Stimulated activated CD4-positive, alpha-beta T cell treated with anti-CD3 and anti-CD28 coated beads, Interleukin-1b, Interleukin-23, amount 100 ng/mL, for 1 hour (primary cell): ENCODE measurements around the gene TMEM255B.
"Not testable (repeated sequence)": the region's sequence is repeated elsewhere in the genome, so short reads cannot be mapped to it uniquely, and the experiment has no call there.

Source experiments
- DNase-seq, 2 donors: peaks; one replicate each; pipeline ENCODE4 v3.0.0-alpha.2; 2020; ENCODE audit warnings: low read depth in 2 of 2

The TMEM255B gene

GRCh38 chr13:113817860-113818691 lies 59.0 kb downstream of the TMEM255B start:
- DNase-seq = no peak

DNA sequence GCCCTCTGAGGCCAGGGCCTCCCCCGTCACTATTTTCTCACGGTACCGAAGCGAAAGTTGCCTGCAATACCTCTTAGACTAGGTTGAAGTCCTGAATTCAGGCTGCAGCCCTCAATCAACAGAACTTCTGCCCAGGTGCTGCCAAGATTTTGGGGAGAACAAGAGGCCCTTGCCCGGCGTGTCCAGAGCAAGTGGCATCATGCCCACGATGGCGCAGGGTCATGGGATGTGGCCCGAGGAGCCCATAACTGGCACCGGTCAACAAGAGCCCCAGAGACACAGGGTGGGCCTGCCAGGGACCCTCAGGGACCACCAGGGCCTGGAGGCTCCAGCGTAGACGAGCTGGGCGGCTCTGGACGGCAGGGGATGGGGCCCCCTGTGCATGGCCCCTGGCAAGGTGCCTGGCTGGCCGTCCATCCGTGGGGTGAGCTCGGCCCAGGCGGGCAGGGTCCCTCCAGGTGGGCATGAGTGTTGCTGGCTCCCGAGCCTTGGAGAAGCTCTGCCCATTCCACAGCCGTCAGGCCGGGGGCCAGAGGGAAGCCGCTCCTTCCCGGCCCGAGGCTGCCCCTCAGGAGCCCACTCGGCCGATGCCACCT lies 59.8 kb downstream of the TMEM255B start:
- DNase-seq = no peak

GRCh38 chr13:113819341-113819730 lies 60.3 kb downstream of the TMEM255B start:
- no peak for DNase-seq

DNA sequence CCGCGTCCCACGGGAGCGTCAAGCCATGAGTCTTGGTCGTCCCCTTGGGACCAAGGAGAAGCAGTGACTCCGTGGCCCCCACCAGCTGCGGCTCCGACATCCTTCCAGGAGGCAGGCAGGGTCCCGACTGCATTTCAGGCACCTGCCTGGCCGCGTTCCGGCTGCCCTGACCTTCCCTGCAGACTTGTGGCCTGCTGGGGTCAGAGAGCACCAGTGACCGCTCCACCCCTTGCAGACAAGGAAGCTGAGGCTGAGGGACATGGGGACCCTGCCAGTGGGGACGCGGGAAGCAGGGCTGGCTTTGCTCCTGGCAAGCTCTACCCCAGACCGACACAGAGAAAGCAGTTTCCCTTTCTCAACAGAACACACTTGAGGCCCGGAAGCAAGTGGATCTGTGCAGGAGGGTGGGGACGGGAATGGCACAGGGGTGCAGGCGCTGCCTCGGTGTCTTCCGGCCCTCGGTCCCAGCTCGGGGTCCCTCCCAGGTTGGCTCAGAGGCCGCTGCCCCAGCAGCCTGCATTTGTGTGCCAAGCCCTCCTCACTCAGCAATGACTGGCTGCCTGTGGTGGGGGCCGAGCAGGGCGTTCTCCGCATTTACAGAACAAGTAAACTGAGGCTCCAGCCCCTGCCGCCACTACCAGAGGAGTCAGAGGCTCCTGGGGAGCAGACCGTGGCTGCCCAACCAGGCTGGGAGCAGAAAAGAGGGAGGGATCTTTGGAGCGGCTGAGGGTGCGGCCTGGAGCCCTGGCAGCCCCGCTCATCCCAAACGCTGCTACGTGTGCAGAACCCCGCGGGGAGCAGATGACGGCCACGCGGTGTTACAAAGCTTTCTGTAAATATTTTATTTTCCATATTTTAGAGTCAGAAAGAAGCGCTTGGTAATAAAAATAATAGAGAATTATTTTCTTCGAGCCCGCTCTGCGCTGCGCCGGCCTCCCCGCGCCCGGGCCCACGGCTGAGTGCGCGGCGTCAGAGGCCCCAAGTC lies 61.0 kb downstream of the TMEM255B start:
- no peak for DNase-seq

DNA sequence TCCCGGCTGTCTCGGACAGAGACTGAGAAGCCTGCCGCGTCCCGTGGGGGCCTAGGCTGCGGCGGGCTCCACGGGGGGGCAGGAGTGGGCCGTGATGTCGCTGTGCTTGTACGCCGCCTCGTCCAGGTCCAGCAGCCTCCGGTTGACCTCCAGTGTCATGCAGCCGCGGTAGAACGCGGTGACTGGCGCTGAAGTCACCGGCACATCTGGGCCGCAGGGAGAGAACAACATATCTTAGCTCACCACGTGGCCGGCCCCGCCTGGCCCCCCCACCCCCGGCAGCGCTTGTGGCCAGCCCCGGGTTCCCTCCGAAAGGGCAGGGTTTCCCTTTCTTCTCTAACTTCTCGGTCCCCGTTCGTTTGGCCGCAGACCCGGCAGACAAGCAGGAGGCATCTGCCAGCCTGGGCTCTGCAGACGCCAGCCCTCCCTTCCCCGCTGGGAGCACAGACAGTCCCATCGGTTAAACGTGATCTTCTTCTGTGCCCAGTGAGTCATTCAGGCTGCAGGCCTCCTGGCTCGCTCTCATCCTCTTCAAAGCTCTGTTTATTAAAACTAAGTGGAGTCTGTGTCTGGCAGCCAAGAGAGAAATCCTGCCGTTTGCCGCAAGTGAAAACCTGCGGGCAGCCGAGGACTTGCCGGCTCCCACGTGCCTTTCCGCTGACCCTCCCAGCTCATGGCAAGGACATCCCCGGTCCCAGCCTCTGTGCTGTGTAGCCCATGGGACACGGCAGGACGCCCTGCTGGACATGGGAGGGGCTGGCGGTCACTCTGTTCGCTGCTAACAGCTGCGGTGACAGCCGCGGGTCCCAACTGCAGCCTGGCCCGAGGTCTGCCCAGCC lies 62.0 kb downstream of the TMEM255B start:
- no peak for DNase-seq

GRCh38 chr13:113821847-113822246 lies 62.8 kb downstream of the TMEM255B start:
- DNase-seq = no peak

GRCh38 chr13:113822266-113822665 lies 63.2 kb downstream of the TMEM255B start:
- no peak for DNase-seq

DNA sequence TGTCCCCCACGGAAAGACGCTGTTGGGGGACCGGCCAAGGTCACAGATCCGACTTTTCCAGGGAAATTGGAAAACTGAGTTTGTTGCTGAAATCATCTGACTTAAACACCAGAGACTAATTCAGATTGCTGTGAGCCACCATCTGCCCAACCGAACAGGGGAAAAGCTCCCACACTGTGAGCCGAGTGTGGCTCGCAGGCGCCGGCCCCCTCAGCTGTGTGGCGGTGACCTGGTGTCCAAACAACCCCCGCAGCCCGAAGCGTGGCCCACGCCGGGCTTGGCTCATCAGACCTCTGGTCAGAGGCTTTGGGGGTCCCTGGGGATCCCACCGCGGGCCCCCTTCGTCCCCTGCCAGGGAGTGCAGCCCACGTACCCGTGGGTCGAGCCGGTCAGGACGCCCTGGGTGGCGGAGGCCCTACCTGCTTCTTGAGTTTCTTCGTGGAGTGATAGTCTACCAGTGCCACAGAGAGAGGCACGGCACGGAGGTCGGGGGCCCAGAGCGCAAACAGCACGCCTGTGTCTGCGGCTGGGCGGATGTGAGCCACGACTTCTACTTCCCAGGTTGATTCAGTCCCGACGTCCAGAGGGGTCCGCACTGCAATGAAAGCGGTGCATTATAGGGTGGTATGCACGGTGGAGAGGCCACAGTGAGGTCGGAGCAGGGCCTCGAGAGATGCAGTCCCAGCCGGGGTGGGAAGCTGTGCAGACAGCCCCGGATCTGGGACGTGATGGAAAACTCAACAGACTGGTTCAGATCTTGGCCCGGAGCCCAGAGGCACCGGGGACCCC lies 64.1 kb downstream of the TMEM255B start:
- no peak for DNase-seq

DNA sequence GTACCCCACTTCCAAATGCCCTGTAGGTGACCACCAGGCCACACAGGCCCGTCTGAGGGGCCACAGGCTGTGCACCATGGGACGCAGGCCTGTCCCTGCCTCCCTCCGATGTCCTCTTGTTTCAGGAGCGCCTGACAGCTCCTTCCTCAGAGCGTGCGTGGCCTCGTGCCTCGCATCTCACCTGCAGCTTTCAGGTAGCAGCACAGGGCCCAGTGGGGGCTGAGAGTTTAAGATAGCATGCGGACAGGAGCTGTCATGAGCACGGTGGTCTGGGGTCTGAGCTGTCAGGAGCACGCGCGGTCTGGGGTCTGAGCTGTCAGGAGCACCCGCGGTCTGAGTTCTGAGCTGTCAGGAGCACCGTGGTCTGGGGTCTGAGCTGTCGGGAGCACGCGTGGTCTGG lies 64.7 kb downstream of the TMEM255B start:
- DNase-seq = no peak

- no peak for DNase-seq
Measured at GRCh38 chr13:113825841-113826240, 66.8 kb downstream of the TMEM255B start.

DNA sequence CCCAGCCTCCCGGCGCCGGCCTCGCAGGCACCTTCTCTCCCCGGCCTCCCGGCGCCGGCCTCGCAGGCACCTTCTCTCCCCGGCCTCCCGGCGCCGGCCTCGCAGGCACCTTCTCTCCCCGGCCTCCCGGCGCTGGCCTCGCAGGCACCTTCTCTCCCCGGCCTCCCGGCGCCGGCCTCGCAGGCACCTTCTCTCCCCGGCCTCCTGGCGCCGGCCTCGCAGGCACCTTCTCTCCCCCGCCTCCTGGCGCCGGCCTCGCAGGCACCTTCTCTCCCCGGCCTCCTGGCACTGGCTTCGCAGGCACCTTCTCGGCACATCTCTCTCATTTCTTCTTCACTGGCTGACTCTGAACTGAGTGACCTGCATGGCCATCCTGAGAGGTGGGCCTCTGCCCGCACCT lies 67.4 kb downstream of the TMEM255B start:
- not testable (repeated sequence) for DNase-seq

- DNase-seq = no peak
Measured at GRCh38 chr13:113827021-113827420, 68.0 kb downstream of the TMEM255B start.

DNA sequence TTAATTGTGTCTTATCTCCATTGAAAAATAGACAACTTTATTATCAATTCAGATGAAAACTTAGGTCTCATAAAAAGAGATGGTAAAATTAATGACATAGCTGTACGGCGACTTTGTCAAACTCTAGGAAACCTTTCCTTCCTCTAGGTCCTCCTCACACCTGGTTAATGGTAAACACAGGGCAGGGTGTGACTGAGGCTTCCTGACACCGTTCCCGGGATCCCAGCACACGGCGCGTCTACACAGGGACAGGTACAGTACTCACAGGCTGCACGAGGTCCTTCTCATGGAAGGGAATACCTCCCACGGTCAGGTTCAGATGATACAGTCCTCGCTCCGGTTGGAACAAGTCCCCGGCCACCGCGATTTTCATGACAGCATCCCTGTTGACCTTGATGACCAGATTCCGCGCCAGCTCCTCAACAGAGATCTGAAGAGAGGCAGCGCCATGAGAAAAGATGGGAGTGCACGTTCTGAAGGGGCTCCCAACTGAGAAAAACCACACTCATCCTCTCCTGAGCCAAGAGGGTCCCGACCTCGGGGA lies 69.3 kb downstream of the TMEM255B start:
- no peak for DNase-seq

DNA sequence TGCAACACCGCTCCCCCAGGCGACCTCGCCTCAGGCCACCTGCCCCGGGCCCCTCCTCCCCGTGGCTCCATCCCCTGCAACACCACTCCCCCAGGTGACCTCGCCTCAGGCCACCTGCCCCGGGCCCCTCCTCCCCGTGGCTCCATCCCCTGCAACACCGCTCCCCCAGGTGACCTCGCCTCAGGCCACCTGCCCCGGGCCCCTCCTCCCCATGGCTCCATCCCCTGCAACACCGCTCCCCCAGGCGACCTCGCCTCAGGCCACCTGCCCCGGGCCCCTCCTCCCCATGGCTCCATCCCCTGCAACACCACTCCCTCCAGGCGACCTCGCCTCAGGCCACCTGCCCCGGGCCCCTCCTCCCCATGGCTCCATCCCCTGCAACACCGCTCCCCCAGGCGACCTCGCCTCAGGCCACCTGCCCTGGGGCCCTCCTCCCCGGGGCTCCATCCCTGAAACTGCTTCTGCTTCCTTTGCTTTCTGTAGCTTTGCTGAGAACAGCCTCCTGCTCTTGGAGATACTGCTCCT lies 71.5 kb downstream of the TMEM255B start:
- not testable (repeated sequence) for DNase-seq

DNA sequence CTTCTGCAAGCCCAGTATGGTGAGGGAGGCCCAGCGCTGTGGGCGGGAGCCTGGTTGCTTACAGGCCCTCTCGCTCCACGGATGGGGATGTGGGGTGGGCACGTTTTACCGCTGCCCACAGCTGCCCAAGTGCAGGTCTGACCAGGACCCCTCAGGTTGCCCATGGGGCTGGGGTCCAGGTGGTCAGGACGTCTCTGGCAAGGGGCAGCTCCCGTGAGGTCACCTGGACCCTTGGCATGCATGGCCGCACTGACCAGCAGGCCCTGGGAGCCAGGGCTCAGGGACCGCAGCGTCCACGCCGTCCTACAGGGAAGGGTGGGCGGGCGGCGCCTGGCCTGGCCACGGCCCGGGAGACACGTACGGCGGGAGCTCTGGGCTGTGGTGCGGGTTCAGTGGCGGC lies 72.0 kb downstream of the TMEM255B start:
- no peak for DNase-seq

- DNase-seq = no peak
Measured at GRCh38 chr13:113832205-113832604, 73.2 kb downstream of the TMEM255B start.

DNA sequence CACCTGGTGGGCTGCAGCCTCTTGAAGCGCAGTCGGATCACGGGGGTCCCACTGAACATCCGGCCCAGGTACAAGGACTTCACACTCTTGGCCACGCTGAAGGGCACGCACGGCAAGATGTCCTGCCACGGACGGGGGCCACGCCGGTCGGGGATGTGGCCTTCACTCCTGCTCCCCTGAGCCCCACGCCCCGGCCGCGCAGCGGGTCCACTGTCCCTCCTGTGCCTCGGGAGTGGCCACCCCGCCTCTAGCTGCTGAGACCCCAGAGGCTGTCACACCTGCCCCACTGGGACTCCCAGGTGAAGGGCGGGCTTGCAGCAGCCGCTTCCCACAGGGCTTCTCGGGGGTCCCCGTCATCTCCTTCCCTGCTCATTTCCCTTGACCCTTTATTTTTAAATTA lies 73.6 kb downstream of the TMEM255B start:
- DNase-seq = no peak

DNA sequence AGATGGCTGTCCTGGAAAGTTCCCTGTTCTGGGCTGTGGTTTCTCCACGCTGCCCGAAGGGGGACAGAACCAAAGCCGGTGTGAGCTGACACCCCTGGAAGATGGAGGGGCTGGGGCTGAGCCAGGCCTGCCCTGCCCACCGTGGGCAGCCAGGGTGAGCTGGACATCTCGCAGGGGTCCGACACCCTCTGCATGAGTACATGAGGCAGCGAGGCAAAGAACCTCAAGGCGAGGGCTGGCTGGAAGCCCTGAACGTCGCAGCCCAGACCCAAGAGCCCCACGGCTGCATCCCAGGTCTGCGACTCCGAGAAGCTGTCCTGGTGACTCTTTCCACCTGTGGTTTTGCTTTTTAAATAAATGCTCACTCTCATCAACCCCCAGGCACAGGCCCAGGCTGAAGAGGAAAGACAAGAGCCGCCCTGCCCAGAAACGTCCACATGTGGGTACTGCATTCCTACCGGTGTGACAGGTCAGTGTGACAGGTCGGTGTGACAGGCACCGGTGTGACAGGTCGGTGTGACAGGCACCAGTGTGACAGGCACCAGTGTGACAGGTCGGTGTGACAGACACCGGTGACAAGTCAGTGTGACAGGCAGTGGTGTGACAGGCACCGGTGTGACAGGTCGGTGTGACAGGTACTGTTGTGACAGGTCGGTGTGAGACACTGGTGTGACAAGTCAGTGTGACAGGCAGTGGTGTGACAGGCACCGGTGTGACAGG lies 74.2 kb downstream of the TMEM255B start:
- no peak for DNase-seq

- DNase-seq = not testable (repeated sequence)
Measured at GRCh38 chr13:113834006-113834405, 75.0 kb downstream of the TMEM255B start.
